Activated CD8-positive, alpha-beta memory T cell treated with anti-CD3 and anti-CD28 coated beads, Interleukin-2, amount 50 U/mL, for 1 hour (primary cell): Measurements from ENCODE around the gene LCE6A.

Source experiments
- DNase-seq: peaks from one replicate; pipeline ENCODE4 v3.0.0-alpha.2; 2020; ENCODE audit errors: extremely low read depth

Gene LCE6A, protein sequence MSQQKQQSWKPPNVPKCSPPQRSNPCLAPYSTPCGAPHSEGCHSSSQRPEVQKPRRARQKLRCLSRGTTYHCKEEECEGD

DNA sequence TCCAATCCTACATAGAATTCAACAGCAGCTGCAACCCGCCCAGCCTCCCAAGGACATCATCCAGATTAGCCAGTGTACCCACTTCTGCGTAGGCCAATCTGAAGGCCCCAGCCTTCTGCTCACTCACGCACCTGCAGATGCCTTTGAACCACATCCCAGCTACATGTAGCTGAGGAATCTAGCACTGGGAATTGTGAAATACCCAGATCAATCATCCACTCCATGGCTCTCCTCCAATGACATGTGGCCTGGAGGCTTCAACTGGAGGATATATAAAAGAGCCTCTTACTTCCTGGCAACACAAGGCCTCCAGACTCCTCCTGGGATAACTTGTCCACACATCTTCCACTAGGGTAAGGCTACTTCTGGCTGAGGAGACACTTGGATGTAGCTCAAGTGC, at the start of gene LCE6A:
LCE6A (plus strand) TSS at position 301 of the 400 bp plus-strand sequence. CDS start 665 bp downstream, outside the sequence.
- no peak for DNase-seq

DNA sequence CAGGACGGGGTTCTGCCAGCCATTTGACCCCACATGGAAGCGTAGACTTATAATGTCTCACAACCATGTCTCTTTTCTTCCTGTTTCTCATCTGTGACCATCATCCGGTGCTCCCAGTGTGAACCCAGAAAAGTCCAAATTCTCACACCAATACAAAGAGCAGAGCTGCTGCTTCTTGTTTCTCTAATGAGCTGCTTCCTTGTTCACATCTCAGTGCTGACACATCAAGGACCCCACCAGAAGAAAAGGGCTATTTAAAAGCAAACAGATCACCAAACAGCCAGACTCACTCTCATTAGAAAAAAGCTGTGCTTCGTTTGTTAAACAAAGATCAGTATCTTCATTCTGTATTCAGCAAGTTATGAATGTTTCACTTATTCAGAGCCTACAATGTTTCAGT, 47.0 kb upstream of the LCE6A start:
- DNase-seq = no peak

DNA sequence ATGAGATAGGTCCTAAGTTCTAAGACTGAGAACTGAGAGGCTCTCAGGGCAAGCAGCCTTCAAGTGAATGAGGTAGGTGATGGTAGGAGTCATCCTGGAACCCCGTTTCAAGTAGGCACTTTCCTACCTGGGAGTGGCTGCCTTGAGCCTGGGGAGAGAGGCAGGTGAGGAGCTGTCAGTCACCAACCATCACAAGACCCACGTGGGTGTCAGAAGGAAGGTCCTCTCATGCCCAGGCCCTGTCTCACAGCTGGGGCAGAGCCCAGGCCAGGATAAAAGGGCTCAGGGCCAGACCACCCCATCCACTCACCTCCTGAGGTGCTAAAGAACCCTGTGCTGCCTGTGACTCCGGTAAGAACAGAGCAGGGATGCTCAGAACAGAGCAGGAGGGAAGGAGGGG, 46.2 kb upstream of the LCE6A start, which contains the start of gene LCE1D:
LCE1D (plus strand) TSS at position 301 of the 400 bp plus-strand sequence. CDS start 1,074 bp downstream, outside the sequence.
- no peak for DNase-seq

DNA sequence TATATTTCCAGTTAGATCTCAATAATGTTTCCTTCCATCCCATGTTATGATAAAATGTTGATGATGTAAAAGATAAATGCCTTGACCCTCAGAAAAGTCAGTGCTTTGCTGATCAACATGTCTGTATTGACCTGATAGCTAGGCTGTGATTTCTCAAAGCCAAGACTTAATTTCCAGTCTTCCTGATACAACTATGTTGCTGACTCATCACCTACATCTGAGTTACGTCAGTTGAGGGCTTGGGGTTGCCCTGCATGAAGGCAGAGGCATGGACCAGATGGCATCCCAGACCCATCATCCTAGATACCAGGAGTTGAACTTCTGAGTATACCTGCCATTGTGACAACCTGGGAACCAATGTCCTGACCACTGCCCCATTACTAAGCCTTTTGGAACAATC, 41.3 kb upstream of the LCE6A start:
- no peak for DNase-seq

DNA sequence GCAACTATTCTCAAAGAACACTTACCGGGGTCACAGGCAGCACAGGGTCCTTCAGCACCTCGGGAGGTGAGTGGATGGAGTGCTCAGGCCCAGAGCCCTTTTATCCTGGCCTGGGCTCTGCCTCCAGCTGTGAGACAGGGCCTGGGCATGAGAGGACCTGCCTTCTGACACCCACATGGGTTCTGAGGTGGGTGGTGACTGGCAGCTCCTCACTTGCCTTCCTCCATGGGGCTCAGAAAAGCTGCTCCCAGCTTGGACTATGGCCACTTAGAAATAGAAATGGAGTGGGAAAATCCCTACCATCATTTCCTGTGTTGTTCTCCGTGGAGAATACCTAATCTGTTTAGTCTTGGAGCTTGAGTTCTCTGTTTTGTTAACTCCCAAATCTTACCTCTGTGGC, 36.1 kb upstream of the LCE6A start, which contains the start of gene LCE1C:
LCE1C (minus strand) TSS at position 76 of the 400 bp plus-strand sequence. CDS start 1,173 bp downstream, outside the sequence.
- DNase-seq = no peak

DNA sequence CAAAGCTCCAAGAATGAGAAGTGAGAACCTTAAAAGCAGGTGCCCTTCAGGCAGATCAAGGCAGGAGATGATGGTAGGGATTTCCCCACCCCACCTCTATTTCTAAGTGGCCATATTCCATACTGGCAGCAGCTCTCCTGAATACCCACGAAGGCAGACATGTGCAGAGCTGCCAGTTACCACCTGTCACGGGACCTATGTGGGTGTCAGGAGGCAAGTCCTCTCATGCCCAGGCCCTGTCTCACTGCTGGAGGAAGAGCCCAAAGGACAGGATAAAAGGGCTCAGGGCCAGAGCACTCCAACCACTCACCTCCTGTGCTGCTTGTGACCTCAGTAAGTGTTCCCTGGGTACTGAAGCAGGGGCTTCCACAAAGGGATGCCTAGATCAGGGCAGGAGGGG, 31.6 kb upstream of the LCE6A start:
- DNase-seq = no peak

DNA sequence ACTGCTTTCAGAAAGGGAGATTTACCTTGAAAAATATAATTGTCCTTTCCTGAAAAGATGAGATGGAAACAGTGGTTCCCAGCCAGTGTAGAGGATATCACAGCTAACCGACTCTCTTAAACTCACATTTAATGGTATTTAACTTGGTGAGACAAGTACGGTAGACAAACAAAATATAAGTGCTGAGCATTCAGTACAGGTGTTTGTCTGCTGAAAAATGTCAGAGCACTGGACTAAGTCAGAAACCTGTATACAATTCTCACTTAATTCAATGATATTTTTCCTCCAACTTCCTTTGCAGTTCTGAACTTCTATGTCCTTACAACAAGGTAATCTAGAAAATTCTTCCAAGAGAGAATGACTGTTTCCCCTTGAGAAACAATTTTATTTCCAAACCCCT, 31.0 kb upstream of the LCE6A start, which contains the start of gene LCE1B:
LCE1B (plus strand) TSS at position 301 of the 400 bp plus-strand sequence. CDS start 476 bp downstream, outside the sequence.
- no peak for DNase-seq

DNA sequence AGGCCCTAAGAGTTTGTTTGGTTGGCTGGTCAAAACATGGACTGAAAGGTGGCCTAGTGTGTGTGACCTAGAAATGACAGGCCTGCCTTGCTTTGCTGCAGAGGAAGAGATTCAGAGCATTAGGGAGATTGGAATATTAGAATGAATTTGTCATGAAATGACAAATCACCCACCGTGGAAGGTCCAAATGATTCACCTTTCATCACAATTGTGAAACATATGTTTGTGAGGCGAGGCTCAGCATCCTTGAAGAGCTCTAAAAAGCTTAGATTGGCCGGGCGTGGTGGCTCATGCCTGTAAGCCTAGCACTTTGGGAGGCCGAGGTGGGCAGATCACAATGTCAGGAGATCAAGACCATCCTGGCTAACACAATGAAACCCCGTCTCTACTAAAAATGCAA, 25.3 kb upstream of the LCE6A start:
- DNase-seq = no peak

DNA sequence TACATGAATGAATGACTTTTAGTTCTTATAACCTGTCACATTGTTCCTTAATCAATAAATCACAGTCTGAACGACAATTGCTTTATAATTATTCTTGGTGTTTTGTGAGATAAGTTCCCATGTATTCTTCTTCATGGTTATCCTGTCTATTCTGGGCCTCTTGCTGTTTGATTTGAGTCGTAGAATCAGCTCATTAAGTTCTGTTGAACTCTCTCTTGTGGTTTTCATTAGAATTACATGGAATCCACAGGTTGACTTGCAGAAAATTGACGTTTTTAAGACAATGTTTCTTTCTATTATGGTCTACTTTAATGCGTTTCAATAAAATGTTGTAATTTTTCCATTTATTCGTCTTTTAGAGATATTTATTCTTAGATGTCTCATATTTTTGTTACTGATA, 19.4 kb upstream of the LCE6A start:
- DNase-seq = no peak

DNA sequence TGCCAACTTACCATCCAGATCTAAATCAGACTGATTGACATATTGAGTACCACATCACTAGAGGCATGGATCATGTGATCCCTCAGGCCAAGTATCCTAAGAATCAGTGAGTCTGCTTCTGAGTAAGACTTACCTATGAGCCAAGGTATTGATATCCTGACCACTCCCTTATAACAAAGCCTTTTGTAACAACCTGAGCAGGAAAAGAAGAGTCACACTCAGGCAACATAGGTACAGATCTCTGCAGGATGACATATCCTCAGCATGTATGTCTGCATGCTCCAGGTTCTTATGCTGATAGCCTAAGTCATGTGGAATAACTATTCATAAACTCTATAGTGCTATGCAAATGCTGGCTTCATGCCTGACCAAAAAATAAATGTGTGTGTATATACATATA, 17.7 kb upstream of the LCE6A start:
- no peak for DNase-seq

DNA sequence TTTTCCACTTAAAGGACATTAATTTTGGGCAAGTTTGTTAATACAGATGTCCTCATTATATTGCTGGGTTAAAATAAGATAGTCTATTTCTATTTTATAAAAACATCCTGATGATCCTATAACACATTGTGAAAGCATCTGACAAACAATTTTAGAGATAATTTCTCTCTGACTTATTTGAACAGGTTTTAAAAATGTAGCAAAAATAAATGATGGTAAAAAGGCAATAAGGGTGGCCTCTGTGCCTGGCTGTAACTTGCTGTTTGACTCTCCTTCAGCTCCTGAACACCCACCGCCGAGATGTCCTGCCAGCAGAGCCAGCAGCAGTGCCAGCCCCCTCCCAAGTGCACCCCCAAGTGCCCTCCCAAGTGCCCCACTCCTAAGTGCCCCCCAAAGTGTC, 15.5 kb upstream of the LCE6A start, which contains the start of gene LCE1A:
LCE1A (plus strand) TSS at position 301 of the 400 bp plus-strand sequence; CDS start at position 301, 0 bp downstream.
- no peak for DNase-seq

DNA sequence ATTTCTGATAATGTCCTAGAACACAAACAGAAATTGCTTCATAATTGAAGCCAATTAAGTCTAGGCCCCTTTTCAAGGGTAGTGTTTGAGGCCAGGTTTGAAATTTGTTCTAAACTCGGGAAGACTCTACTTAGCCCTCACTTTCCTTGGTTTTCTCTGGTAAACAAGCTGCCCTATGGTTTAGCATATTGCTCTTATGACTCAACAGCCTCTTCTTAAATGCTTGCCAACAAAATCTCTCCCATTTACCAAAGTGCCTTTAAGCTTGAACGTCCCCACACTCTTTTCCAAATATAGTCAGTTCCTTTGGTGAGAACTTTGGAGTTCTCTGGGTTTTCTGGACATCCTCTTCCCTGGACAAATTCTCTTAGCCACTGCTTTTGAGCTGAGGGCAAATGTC, 5.8 kb upstream of the LCE6A start:
- DNase-seq = no peak

DNA sequence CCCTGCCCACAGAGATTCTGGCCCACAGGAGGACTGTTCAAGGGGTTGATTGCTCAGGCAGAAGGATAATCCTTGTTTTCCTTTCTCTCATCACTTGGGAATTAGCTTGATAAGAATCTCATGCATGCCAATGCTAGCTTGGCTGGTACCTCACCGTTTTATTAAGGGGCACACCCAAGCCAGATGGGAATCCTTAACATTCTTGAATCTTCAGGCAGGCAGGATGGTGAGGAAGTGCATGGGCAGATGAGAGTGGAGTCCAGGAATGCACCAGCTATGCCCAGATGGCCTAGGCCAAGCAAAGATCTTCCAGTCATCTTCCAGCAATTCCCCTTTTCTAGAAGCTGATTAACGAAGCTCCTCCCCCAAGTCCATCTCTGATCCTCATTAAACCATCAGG, 13.0 kb downstream of the LCE6A start:
- DNase-seq = no peak

DNA sequence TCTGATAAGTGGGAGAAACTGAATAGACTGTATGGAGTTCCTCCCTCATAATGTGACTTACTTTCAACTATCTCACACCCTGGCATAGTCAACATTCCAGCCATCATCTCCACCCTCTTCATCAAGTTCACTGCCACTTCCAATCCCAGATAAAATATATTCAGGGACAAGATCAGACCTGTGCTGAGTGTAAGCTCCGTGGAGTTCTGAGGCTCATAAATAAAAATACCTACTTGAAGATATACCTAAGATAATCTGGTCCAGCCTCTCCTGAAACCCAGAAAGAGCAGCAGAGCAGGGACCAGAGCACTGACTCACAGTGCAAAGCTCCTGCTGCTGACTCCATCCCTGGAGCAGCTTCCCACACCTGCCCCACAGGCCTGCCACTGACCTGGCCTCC, 15.4 kb downstream of the LCE6A start:
- no peak for DNase-seq

DNA sequence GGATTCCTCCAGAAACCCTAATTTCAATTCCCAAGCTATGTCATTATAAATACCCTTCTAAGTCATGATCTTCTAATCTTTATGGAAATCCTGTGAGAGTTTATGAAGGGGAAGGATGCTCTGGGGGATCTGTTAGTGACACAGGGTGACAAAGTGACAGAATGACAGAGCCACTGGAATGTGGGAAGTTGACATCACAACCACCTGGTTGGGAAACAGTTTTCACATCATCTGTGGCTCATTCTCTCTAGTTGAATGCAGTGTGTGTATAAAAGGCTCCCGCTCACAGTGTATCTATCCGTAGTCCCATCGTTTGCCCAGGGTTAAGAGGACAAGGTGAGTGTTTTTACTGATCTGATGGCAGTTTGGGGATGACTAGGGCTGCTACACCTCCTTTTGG, 17.0 kb downstream of the LCE6A start, which contains the start of gene LCE7A:
LCE7A (plus strand) TSS at position 301 of the 400 bp plus-strand sequence. CDS start 702 bp downstream, outside the sequence.
- no peak for DNase-seq

DNA sequence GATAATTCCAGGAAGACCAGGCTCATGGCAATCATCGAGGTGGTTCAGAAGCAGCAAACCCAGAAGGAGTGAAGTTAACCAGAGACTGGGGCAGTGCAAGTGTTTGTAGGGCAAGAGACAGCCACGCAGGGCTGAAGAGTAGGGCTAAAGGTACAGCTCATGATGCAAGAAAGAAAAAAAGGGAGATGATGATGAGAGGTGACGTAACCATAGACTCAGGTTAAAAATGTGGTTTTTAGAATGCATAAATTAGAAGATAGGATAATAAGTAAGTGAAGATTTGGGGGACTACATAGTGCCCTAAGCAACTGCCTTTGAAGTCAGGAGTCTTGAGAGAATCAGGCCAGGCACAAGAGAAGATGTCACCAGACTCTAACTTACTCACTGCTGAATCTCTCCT, 17.5 kb downstream of the LCE6A start:
- no peak for DNase-seq

DNA sequence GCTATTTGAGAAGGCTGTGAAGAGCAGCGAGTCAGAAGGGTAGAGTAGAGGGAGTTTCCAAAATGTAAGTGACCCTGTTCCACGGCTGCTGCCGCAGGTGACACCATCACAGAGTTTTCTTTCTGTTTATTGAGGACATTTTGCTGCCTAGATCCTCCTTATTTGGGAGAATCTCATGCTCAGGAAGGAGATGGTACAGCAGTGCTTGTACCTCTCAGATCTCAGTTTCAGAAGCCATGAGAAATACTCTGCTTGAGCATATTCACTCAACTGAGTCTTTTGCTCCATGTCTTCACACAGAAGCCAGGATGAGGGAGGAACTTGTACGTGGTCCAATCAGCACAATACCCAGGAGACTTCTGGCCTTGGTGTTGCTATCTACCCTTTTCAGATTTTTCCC, 18.7 kb downstream of the LCE6A start:
- no peak for DNase-seq

DNA sequence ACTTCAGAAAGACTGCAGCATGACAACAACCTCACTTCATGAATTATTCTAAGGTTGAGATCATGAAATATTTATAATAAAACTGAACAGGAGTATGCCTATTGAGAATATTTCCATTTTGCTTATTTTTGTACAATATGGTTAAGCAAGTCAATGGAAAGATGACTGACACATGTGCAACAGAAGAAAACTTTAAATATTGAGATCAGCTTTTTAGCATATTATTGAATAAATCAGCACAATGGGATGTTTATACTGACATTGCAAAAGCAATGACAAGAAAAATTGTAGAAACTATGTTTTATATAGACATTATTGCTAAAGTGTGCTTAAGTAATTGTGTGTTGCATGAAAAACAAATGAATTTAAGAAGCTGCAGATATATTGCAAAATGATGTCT, 21.8 kb downstream of the LCE6A start:
- no peak for DNase-seq

DNA sequence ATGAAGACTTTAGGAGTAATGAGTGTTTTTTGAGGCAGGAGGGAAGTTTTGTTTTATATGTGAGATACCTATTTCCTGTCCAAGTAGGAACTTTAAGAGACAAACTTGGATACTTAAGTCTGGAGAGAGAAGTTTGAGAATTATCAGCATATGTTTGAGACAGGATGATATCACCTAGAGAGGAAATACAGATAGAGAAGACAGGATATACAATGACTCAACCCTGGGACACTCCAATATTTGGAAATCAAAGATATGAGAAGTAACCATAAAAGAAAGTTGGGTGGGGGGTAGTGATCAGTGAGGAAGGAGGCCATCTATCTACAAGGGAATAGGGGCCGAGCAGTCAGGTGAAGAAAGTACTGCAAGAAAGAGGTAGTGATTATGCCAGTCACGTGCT, 23.7 kb downstream of the LCE6A start:
- DNase-seq = no peak

DNA sequence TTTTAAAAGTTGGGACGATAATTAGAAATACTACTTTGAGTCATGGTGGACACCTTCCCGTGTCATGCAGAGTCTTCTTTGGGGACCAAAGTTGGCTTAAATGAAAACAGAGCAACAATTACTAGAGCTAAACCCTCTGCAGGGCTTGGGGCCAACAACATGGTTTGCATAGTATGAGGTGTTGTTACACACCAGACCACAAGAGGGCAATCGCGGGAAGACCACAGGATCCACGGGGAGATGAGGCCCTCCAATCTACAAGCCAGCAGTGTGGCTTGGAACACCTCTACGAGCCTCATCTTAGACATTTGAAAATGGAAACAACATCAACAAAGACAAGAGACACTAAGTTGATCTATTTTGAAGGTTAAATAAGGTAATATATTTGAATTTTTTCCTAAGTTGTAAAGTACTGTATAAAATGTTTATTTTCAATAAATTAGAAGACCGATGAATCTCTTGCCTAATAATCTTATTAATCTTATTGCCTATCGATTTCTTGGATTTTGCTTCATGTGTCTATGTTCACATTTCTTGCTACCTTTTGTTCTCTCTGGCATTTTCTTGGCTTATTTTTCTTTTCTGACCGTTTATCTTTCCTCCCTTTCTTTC, 27.3 kb downstream of the LCE6A start:
- DNase-seq = peak; percentile 16

DNA sequence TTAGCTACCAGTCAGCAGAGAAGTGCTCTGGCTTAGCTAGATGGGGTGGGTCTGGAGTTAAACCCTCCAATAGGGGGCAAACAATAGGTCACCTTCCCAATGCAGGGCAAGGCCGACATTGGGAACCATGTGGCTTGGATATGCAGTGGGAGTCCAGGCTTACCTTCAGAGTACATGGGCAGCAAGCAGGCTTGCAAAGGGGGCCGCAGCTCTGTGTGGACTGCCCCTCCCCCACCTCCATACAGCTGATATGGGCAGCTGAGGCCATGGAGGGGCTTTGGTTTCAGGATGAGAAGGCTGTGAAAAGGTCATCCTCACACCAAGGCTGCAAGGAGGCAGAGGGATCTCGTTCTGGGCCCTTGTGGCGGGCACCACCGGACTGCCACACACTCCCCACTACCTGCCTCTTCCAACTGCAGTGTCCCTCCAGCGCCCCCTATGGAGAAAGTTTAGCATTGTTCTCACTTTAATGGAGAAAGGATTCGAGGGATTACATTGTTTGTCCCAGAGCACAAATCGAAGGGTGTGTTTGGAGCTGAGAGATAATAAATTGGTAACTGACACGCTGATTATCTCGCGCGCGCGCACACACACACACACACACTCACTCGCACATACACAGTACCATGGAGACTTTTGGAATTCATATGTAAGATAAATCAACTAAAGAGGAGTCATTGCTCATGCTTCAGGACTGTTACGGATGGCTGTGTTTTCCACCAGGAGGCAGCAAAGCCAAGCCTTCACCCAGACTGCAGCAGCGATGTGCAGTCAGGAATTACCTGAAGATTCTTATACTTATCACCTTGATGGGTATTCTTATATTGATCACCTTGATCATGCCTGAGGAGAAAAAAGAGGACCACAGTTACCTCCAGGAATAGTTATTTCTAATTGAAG, 28.4 kb downstream of the LCE6A start:
- DNase-seq = no peak

DNA sequence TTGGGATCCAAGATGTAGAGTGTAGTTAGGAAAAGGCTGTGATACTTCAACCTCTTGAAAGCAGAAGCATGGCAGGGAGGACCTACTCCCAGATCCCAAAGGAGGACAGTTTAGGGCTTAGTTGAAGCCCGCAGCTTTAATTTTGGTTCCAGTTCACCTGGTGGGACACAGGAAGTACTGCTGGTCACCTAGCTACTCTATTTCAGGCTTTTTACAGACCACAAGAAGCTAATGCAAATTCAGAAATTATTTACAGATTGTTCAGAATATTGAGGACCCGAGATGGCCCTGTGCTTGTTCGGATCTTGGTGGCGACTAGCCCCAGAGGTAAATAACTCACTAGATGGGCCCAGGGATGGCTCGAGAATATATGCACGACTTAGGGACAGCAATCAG, 29.1 kb downstream of the LCE6A start:
- no peak for DNase-seq
